ENCODE data around the gene CFB. TPM values are rescaled to one million over a fixed set of nuclear protein-coding genes. Genes with fewer than 3 reads are reported as not detected.
"Not testable (repeated sequence)": the region's sequence is repeated elsewhere in the genome, so short reads cannot be mapped to it uniquely, and the experiment has no call there.

Gene CFB
- total RNA-seq, 4 donors from 2014 or later, result 16.7 to 1,024 (median 264) TPM

GRCh38 chr6:31996385-31996784, 50.5 kb downstream of the CFB start:
- not testable (repeated sequence) for DNase-seq (ENCODE audit: low spot score); ATAC-seq (ENCODE audit: low FRiP score)

Small RNA genes within 50 kb of the gene (small RNA-seq; reads per million reads assigned to genes)
- not detected for gene AL645922.1

Other genes with a start within 250 kb of the CFB start
- 10 to 100 TPM; 41.8 to 62.8 (median 57.4) TPM for gene ABHD16A, start 242.8 kb upstream of the CFB start, total RNA-seq
- not detected for gene LY6G6F, start 239.2 kb upstream of the CFB start, total RNA-seq
- gene LY6G6D, start 230.7 kb upstream of the CFB start, total RNA-seq, result not detected
- gene LY6G6C, start 224.3 kb upstream of the CFB start, total RNA-seq, result under 1 TPM in 1 of 4 donors, not detected in 3; 0.74 TPM
- under 1 TPM in 1 of 4 donors, not detected in 3; 0.84 TPM for gene MPIG6B, start 222.7 kb upstream of the CFB start, total RNA-seq
- 100 to 1,000 TPM; 103 to 148 (median 115) TPM for gene DDAH2, start 216.8 kb upstream of the CFB start, total RNA-seq
- 100 to 1,000 TPM; 244 to 443 (median 336) TPM for gene CLIC1, start 209.6 kb upstream of the CFB start, total RNA-seq
- gene MSH5, start 206.1 kb upstream of the CFB start, total RNA-seq, result 10 to 100 TPM in 1 of 4 donors, 1 to 10 TPM in 3; 5.4 to 17.0 (median 7.3) TPM
- gene SAPCD1, start 183.4 kb upstream of the CFB start, total RNA-seq, result not detected
- 1 to 10 TPM in 1 of 4 donors, under 1 TPM in 2, not detected in 1; 0.36 to 1.6 (median 0.56) TPM for gene VWA7, start 168.8 kb upstream of the CFB start, total RNA-seq
- gene VARS1, start 150.3 kb upstream of the CFB start, total RNA-seq, result 10 to 100 TPM; 31.6 to 47.0 (median 34.6) TPM
- 10 to 100 TPM; 19.8 to 35.1 (median 30.4) TPM for gene LSM2, start 139.1 kb upstream of the CFB start, total RNA-seq
- gene HSPA1L, start 130.8 kb upstream of the CFB start, total RNA-seq, result 1 to 10 TPM in 3 of 4 donors, under 1 TPM in 1; 0.48 to 3.0 (median 1.9) TPM
- gene HSPA1A, start 130.6 kb upstream of the CFB start, total RNA-seq, result 1,000 to 10,000 TPM in 1 of 4 donors, 100 to 1,000 TPM in 3; 155 to 1,684 (median 309) TPM
- 1,000 to 10,000 TPM in 1 of 4 donors, 100 to 1,000 TPM in 3; 174 to 1,642 (median 258) TPM for gene HSPA1B, start 118.4 kb upstream of the CFB start, total RNA-seq
- 10 to 100 TPM; 44.1 to 63.8 (median 55.2) TPM for gene NEU1, start 83.3 kb upstream of the CFB start, total RNA-seq
- gene SLC44A4, start 67.1 kb upstream of the CFB start, total RNA-seq, result under 1 TPM in 3 of 4 donors, not detected in 1; 0.19 to 0.84 (median 0.38) TPM
- 10 to 100 TPM; 17.4 to 25.9 (median 20.0) TPM for gene EHMT2, start 48.4 kb upstream of the CFB start, total RNA-seq
- gene ZBTB12, start 44.0 kb upstream of the CFB start, total RNA-seq, result 1 to 10 TPM in 3 of 4 donors, under 1 TPM in 1; 0.48 to 1.9 (median 1.4) TPM
- gene C2, start 18.4 kb upstream of the CFB start, total RNA-seq, result 10 to 100 TPM; 30.6 to 96.1 (median 46.0) TPM
- 10 to 100 TPM; 67.0 to 94.0 (median 75.0) TPM for gene NELFE, start 12.9 kb downstream of the CFB start, total RNA-seq
- 10 to 100 TPM; 31.3 to 50.8 (median 44.8) TPM for gene SKIC2, start 13.1 kb downstream of the CFB start, total RNA-seq
- 10 to 100 TPM; 15.6 to 19.9 (median 18.4) TPM for gene DXO, start 26.0 kb downstream of the CFB start, total RNA-seq
- gene C4A, start 36.0 kb downstream of the CFB start, total RNA-seq, result 100 to 1,000 TPM in 3 of 4 donors, 10 to 100 TPM in 1; 16.6 to 652 (median 239) TPM
- 100 to 1,000 TPM in 3 of 4 donors, 10 to 100 TPM in 1; 15.4 to 912 (median 204) TPM for gene C4B, start 68.7 kb downstream of the CFB start, total RNA-seq
- gene CYP21A2, start 92.3 kb downstream of the CFB start, total RNA-seq, result 1 to 10 TPM in 3 of 4 donors, under 1 TPM in 1; 0.63 to 5.7 (median 2.8) TPM
- 100 to 1,000 TPM; 129 to 311 (median 137) TPM for gene TNXB, start 163.2 kb downstream of the CFB start, total RNA-seq
- gene ATF6B, start 182.2 kb downstream of the CFB start, total RNA-seq, result 10 to 100 TPM; 23.2 to 44.3 (median 24.4) TPM
- 1 to 10 TPM; 2.1 to 3.9 (median 2.7) TPM for gene FKBPL, start 184.2 kb downstream of the CFB start, total RNA-seq
- gene PRRT1, start 205.8 kb downstream of the CFB start, total RNA-seq, result 1 to 10 TPM in 1 of 4 donors, under 1 TPM in 3; 0.24 to 1.0 (median 0.34) TPM
- gene PPT2, start 208.0 kb downstream of the CFB start, total RNA-seq, result 100 to 1,000 TPM in 1 of 4 donors, 10 to 100 TPM in 3; 21.5 to 161 (median 34.3) TPM
- gene EGFL8, start 218.5 kb downstream of the CFB start, total RNA-seq, result 10 to 100 TPM in 3 of 4 donors, 1 to 10 TPM in 1; 8.9 to 17.3 (median 13.3) TPM
- 10 to 100 TPM; 26.4 to 40.9 (median 35.7) TPM for gene AGPAT1, start 230.0 kb downstream of the CFB start, total RNA-seq
- 10 to 100 TPM; 35.1 to 59.1 (median 50.6) TPM for gene RNF5, start 232.3 kb downstream of the CFB start, total RNA-seq
- 1 to 10 TPM in 3 of 4 donors, under 1 TPM in 1; 0.48 to 9.3 (median 1.2) TPM for gene AGER, start 238.2 kb downstream of the CFB start, total RNA-seq
- 10 to 100 TPM; 27.7 to 65.3 (median 34.6) TPM for gene PBX2, start 244.1 kb downstream of the CFB start, total RNA-seq
- gene GPSM3, start 246.5 kb downstream of the CFB start, total RNA-seq, result 10 to 100 TPM in 3 of 4 donors, 1 to 10 TPM in 1; 9.7 to 28.3 (median 23.2) TPM